Right lobe of liver (tissue), 6 donors: ENCODE data around the gene ZNF124. TPM values are rescaled to one million over a fixed set of nuclear protein-coding genes. Genes with fewer than 3 reads are reported as not detected.
"Not testable (repeated sequence)": the region's sequence is repeated elsewhere in the genome, so short reads cannot be mapped to it uniquely, and the experiment has no call there.

Experiments used
- ATAC-seq, 4 donors: fragments of 200-7000 bp; cut with Tn5 transposase; one replicate each; pipeline ENCODE4 v1.9.1; 2020; ENCODE audit warnings: mild to moderate bottlenecking in 4 of 4, moderate library complexity in 4 of 4
- DNase-seq, 3 donors: peaks; one replicate each; pipeline ENCODE4 v3.0.0-alpha.2; 2020
- H3K27ac ChIP-seq, 3 donors: fragments of 200-600 bp; one replicate each; pipeline ENCODE4 v1.8.0; 2022
- H3K27me3 ChIP-seq, 2 donors: fragments of 200-600 bp; one replicate each; pipeline ENCODE4 v1.8.0; 2022
- H3K36me3 ChIP-seq, 4 donors: fragments of 200-600 bp; sonication (generic) in 1 of 4; one replicate each; pipeline versions ENCODE4 v1.5.1 to v1.8.0; 2017 to 2022; ENCODE audit warnings: control low read depth in 1 of 4
- H3K4me1 ChIP-seq, 4 donors: fragments of 200-600 bp; sonication (generic) in 1 of 4; one replicate each; pipeline versions ENCODE4 v1.5.1 to v1.8.0; 2017 to 2022; ENCODE audit warnings: control low read depth in 1 of 4
- H3K4me3 ChIP-seq, 3 donors: fragments of 200-600 bp; one replicate each; pipeline ENCODE4 v1.8.0; 2022
- H3K9me3 ChIP-seq, 4 donors: fragments of 200-600 bp; sonication (generic) in 1 of 4; one replicate each; pipeline versions ENCODE4 v1.5.1 to v1.8.0; 2017 to 2022; ENCODE audit warnings: control low read depth in 1 of 4
- CTCF ChIP-seq, 4 donors: fragments of 200-600 bp in 3 of 4; fragments of 450-650 bp in 1 of 4; IDR thresholded peaks; one replicate each; pipeline versions ENCODE4 v1.5.1 to v1.8.0; 2016 to 2022; ENCODE audit warnings: antibody characterized with exemption in 4 of 4, mild to moderate bottlenecking in 2 of 4
- POLR2A ChIP-seq: fragments of 450-650 bp; IDR thresholded peaks from one replicate; pipeline ENCODE4 v1.6.1; 2017; ENCODE audit warnings: antibody characterized with exemption, mild to moderate bottlenecking
- WGBS: methylation state at CpG from one replicate; pipeline ENCODE4 v1.1.6; 2018; ENCODE audit warnings: low coverage, low lambda C conversion rate; ENCODE audit not compliant: insufficient coverage; ENCODE audit errors: missing lambda C conversion rate; 5-methylcytosine and 5-hydroxymethylcytosine counted together
- intact Hi-C, 2 donors: fragments of 100-400 bp; cut with DNase I; formaldehyde crosslinking; loops; one replicate each; pipeline versions ENCODE4 v1.11.2 to v1.14.1; 2022
- total RNA-seq, 6 experiments: library from RNA; depleted of rRNA in 2 of 6; stranded (reverse); fragments of >200 nt in 2 of 6; fragmentation: NEBNext Ultra II Directional in 3 of 6; extraction: Animal tissue kit (Norgen Biotek cat#: 25700) in 3 of 6; gene quantifications; one replicate each; pipeline versions ENCODE4 v1.1.0 to v1.2.4, GENCODE V29; 2016 to 2023
- donor health status: DM: no; HTN: yes; CAD: no.
- donor health status: DM: no; HTN: no; CAD: no.
- donor health status: DM: no; HTN: no; CAD: no.
- donor health status: DM: no; HTN: yes; CAD: no.
- donor health status: DM: no; HTN: yes; CAD: no.

ZNF124 gene
- total RNA-seq, 6 experiments from 2014 or later, result 5.4 to 13.8 (median 6.6) TPM

- no peak overlapping the region for H3K4me3 ChIP-seq
- DNase-seq (no peak), ATAC-seq (no peak)
- no peaks in the 10 kb centered on the region for H3K27me3 ChIP-seq
- H3K27ac ChIP-seq, result no peak overlapping the region
- H3K9me3 ChIP-seq, result no peaks in the 10 kb centered on the region
- H3K36me3 ChIP-seq, result no peaks in the 10 kb centered on the region
- H3K4me1 ChIP-seq, result no peaks in the 10 kb centered on the region
- WGBS, result 70% methylated on average over 6 of the region's 6 CpGs
- TF ChIP-seq POLR2A (no peak), CTCF (IDR thresholded peaks at IDR 0.05) (no peak)
- intact Hi-C loops, result no loop called here
Observed at GRCh38 chr1:247121382-247121781, 50.4 kb downstream of the ZNF124 start.

GRCh38 chr1:247120408-247120668 is 51.5 kb downstream of the ZNF124 start:
- H3K9me3 ChIP-seq, ATAC-seq, intact Hi-C loops, H3K27me3 ChIP-seq, H3K36me3 ChIP-seq, H3K27ac ChIP-seq, H3K4me1 ChIP-seq, DNase-seq, H3K4me3 ChIP-seq: not testable (repeated sequence)
- 100% methylated on average over 1 of the region's 4 CpGs for WGBS

- Histone ChIP-seq H3K36me3 (no peaks in the 10 kb centered on the region), H3K4me1 (no peaks in the 10 kb centered on the region), H3K27me3 (no peaks in the 10 kb centered on the region), H3K9me3 (no peaks in the 10 kb centered on the region), H3K27ac (no peak overlapping the region), H3K4me3 (no peak overlapping the region)
- TF ChIP-seq POLR2A (no peak), CTCF (IDR thresholded peaks at IDR 0.05) (no peak)
- intact Hi-C loops, result no loop called here
- DNase-seq, result no peak
- 92% methylated on average over 8 of the region's 22 CpGs for WGBS
- ATAC-seq, result peak in 1 of 4 donors; percentile 41
Observed at GRCh38 chr1:247119600-247120407, 52.0 kb downstream of the ZNF124 start.

- H3K9me3 ChIP-seq, result no peaks in the 10 kb centered on the region
- intact Hi-C loops, result no loop called here
- TF ChIP-seq POLR2A (no peak), CTCF (IDR thresholded peaks at IDR 0.05) (peak in 2 of 4 donors; percentile 6 to 15)
- peaks cover 0 to under 1% (median 0%) of the 10 kb centered on the region in 4 donors for H3K4me1 ChIP-seq
- WGBS, result 92% methylated on average over 2 of the region's 11 CpGs
- H3K4me3 ChIP-seq, result no peak overlapping the region
- no peak overlapping the region for H3K27ac ChIP-seq
- no peaks in the 10 kb centered on the region for H3K36me3 ChIP-seq
- no peak for DNase-seq
- no peaks in the 10 kb centered on the region for H3K27me3 ChIP-seq
- peak in 3 of 4 donors; percentile 21 to 33 (median 29) for ATAC-seq
Observed at GRCh38 chr1:247118946-247119446, 52.8 kb downstream of the ZNF124 start.

GRCh38 chr1:247115545-247115944 is 56.3 kb downstream of the ZNF124 start:
- Histone ChIP-seq H3K9me3 (no peaks in the 10 kb centered on the region), H3K4me1 (peaks cover 0 to 14% (median 0%) of the 10 kb centered on the region in 4 donors), H3K36me3 (no peaks in the 10 kb centered on the region), H3K4me3 (no peak overlapping the region), H3K27me3 (no peaks in the 10 kb centered on the region), H3K27ac (no peak overlapping the region)
- TF ChIP-seq POLR2A (no peak), CTCF (IDR thresholded peaks at IDR 0.05) (no peak)
- intact Hi-C loops, result no loop called here
- 91% methylated on average over 4 of the region's 12 CpGs for WGBS
- no peak for DNase-seq
- no peak for ATAC-seq
